Left lobe of liver (tissue), 2 donors: ENCODE results near the gene DNAJB1. TPM values are rescaled to one million over a fixed set of nuclear protein-coding genes. Genes with fewer than 3 reads are reported as not detected.
"Not testable (repeated sequence)": the region's sequence is repeated elsewhere in the genome, so short reads cannot be mapped to it uniquely, and the experiment has no call there.

ENCODE experiments used
- ATAC-seq: fragments of 200-7000 bp; cut with Tn5 transposase; one replicate; pipeline ENCODE4 v1.9.1; 2020; ENCODE audit warnings: mild to moderate bottlenecking, moderate library complexity
- DNase-seq: peaks from one replicate; pipeline ENCODE4 v3.0.0-alpha.2; 2020; ENCODE audit warnings: low spot score
- total RNA-seq: library from RNA; stranded (reverse); gene quantifications from one replicate; pipeline ENCODE4 v1.2.1, GENCODE V29; 2021
- donor health status: DM: no; HTN: no; CAD: no; lungs with moderate emphysema.
- donor health status: DM: no; HTN: yes; CAD: no.

Gene DNAJB1
- total RNA-seq, 1 donor from 2014 or later = 70.7 TPM

DNA sequence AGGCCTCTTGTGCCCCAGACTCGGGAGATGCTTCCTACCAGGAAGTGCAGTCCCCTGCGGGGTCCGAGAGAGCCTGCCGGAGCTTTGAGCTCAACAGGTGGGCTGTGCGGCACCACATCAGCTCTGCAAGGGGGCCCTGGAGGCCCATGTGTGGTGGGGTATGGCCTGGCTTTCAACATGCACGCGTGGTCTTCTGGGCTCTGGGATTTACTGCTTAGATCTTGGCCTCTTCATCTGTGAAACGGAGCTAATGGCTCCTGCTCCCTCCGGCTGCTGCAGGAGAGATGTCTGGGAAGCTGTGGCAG lies 35.7 kb upstream of the DNAJB1 start:
- DNase-seq (no peak), ATAC-seq (no peak)

DNA sequence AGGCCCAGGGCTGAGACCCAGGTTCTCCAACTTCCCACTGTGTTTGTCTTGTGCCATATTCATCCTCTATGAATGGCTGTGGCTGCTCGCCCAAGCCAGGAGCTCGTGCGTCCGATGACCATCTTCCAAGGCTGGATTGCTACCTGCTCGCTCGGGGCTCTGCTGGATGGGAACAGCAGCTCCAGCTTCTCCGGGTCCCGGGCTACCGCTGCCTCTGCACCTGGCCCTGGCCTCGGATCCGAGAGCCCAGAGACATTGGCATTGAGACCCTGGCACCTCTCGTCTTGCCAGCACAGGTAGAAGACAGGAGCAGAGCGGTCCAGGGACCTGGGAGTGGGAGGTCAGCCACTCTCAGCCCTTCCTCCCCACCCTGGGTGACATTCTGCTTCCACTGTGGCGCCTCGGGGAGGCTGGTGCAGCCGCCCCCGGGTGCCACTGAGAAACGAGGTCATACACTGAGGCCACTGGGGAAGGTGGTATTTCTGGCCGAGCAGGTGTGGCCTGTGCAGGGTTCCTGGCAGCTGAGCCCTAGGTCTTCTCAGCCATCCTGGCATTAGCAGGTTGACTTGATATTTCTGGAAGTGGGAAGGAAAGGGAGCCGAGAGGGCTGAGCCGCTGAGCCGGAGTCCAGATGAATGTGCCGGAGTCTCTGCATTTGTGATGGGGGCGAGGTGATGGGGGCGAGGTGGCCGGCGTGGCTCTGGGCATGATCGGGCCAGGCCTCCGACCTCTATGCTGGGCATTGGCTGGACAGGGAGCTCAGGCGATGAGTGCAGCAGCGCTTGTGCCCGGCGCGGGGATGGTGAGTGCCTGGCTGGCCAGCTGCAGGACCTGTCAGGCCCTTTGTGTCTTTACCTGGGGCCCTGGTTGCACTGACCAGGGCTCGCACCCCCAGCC lies 35.1 kb upstream of the DNAJB1 start:
- DNase-seq = no peak
- no peak for ATAC-seq

- not testable (repeated sequence) for DNase-seq, ATAC-seq
Measured at GRCh38 chr19:14552006-14552360, 33.8 kb upstream of the DNAJB1 start.

DNA sequence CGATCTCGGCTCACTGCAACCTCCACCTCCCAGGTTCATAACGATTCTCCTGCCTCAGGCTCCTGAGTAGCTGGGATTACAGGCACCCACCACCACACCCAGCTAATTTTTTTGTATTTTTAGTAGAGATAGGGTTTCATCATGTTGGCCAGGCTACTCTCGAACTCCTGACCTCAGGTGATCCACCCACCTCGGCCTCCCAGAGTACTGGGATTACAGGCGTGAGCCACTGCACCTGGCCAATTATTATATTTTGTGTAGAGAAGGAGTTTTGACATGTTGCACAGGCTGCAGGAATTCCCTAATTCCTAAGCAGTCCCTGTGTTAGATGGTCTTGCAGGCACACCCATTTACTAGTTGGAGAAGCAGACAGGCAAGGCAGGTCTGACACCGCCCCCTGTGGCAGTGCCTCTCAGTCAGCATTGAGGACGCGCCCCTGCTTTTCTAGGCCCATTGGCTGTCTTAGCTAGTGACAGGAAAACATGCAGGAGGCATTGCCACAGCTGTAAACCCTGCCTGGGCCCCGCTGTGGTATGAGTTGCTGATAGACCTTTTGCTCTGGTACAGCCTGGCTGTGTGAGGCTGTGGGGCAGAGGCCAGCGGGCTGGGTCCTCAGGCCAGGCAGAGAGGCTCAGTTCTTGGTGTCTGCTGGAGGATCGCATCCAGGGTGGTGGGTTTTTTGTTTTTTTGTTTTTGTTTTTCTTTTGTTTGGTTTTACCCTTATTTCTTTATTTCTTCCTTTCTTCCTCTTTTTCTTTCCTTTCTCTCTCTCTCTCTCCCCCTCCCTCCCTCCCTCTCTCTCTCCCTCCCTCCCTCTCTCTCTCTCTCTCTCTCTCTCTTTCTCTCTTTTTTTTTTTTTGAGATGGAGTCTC lies 33.2 kb upstream of the DNAJB1 start:
- not testable (repeated sequence) for DNase-seq
- peak; percentile 28 for ATAC-seq

DNA sequence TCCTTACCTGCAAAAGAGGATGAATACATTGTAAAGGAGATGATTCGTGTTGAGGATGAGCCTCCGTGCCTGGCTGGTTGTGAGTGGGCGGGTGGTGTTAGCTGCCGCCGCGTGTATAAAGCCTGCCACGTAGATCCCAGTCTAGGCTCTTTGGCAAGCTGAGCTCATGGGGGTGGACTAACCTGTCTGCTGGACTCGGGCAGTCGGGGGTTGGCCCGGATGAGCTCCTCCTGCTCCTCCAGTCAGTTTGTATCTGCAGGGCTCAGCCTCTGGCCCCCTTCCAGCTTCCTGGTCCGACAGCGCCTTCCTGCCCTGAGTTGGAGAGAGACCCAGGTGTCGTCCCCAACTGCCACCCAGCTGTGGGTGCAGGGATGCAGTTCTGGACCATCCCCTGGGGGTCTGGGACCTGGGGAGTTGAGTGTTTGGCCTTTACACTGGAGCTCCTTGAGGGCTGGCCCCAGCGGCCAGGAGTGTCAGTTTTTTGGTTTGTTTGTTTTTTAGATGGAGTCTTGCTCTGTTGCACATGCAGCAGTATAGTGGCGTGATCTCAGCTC lies 32.1 kb upstream of the DNAJB1 start:
- ATAC-seq (peak; percentile 58), DNase-seq (peak; percentile 80)

DNA sequence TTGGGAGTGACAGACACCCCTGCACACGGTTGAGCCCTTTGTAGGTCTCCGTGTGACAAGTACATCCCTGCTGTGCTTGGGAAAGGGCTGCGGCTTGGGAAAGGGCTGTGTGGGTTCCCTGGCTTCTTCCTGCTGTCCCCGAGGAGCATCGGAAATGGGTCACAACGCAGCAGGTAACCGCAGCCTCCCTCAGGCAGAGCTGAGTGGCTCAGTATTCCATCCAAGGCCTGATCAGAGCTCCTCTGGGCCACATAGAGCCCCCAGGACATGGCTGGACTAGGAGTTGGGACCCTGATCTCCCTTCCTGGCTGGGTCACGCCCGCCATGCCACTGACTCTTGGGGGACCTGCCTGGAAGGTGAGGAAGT lies 27.5 kb upstream of the DNAJB1 start:
- no peak for ATAC-seq
- DNase-seq = no peak

- peak; percentile 93 for DNase-seq
- ATAC-seq = peak; percentile 90
Measured at GRCh38 chr19:14544977-14545715, 26.9 kb upstream of the DNAJB1 start.

DNA sequence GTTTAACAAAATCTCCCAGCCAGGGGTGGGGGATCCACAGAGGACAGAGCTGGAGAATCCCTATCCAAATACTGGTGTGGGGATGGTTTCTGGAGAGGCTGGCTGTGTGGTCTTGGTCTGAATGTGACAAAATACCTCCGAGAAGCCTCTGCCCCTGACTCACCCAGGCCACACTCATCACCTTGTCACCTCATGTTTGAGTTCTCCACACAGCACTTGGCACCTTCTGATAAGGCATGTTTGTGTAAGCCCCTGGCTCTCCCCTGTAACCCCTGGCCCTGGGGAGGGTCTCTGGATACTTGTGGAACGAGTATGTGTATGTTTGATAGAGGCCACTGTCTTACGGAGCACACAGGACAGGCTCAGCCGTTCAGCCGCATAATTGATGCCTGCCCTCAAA lies 25.9 kb upstream of the DNAJB1 start:
- no peak for DNase-seq
- ATAC-seq = no peak

DNA sequence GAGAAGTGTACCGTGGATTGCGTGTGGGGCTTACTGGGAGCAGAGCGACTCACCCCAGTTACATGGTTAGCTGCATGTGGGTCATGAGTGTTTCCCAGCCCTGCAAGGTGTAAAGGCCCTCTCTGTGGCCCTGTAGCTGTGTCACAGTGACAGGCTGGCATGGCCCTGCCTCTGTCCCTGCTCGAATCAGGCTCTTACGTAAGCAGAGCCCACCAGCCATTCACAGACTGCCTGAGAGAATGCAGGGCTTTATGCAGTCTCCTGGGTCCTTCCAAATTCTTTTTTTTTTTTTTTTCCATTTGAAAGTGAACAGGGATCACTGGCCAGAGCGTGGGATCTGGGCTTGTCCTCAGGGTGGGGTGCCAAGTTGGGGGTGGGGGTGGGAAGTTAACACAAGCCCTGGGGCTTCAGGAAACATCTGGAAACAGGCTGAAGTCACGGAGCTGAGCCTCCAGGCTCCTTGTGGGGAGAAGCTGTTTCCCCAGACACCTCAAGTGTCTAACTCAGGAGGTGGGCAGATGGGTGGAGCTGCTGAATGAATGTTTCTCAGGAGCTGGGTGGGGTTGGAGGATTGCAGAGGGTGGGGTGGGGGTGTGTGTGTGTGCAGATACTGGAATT lies 24.6 kb upstream of the DNAJB1 start:
- DNase-seq = no peak
- no peak for ATAC-seq

- not testable (repeated sequence) for ATAC-seq, DNase-seq
Measured at GRCh38 chr19:14541979-14542378, 23.8 kb upstream of the DNAJB1 start.

DNA sequence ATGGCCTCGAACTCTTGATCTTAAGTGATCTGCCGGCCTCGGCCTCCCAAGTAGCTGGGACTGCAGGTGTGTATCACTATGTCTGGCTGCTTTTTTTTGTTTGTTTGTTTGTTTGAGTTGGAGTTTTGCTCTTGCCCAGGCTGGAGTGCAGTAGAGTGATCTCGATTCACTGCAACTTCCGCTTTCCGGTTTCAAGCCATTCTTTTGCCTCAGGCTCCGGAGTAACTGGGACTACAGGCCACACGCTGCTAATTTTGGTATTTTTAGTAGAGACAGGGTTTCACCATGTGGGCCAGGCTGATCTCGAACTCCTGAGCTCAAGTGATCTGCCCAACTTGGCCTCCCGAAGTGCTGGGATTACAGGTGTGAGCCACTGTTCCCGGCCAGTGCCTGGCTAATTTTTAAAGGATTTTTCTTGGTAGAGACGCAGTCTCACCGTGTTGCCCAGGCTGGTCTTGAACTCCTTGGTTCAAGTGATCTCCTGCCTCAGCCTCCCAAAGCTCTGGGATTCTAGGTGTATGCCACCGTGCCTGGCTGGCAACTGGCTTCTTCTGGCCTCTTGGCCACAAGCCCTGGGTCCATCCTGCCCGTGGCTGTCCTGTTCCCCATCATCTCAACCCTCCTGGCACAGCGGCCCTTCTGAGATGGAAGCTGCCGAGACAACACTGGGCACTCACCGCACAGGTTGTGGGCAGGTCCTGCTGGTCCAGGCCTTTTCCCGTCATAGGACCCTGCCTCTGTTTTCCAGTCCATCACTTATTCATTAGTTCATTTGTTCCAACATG lies 22.7 kb upstream of the DNAJB1 start:
- ATAC-seq (no peak), DNase-seq (no peak)

- peak; percentile 60 for DNase-seq
- ATAC-seq = peak; percentile 68
Measured at GRCh38 chr19:14536926-14537692, 18.9 kb upstream of the DNAJB1 start.

GRCh38 chr19:14533450-14533849 lies 15.3 kb upstream of the DNAJB1 start:
- DNase-seq (no peak), ATAC-seq (no peak)

DNA sequence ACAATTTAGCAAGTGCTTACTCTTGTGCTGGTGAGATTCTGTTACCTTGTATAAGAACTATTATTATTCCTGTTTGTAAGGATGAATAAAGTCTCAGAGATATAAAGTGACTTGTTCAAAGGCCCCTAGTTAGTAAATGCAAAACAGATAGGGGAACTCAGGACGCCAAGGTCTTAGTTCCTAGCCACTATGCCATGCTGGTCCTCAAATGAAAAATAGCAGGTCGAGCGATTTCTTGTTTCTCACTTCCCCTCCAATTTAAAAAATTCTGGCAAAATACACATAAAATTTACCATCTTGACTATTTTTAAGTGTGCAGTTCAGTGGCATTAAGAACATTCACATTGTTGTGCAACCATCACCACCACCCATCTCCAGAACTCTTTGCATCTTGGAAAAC lies 12.3 kb upstream of the DNAJB1 start:
- no peak for ATAC-seq

DNA sequence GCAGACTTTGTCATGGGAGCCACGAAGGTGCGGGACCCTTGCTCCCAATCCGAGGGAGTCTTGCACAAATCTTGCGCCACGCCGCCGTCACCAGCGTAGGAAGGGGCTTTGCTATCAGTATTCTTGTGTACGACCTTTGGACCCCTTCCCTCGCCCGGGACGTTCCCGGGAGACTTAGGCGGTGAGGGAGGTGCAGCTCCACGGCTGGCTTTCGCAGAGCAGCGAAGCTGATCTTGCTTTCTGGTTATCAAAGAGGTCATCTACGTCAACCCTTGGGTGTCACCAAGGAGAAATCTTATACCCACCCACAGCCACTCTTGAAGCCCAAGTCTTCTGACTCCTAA lies 11.8 kb upstream of the DNAJB1 start:
- ATAC-seq = peak; percentile 5
- DNase-seq = no peak

More for the DNA sequence above, 12.3 kb upstream of the DNAJB1 start:
- DNase-seq = no peak

GRCh38 chr19:14529254-14530004 lies 11.2 kb upstream of the DNAJB1 start, which contains the start of gene TECR:
TSS of gene TECR (plus strand) at chr19:14529594. CDS start at chr19:14529697, 103 bp downstream.
- peak; percentile 96 for ATAC-seq
- peak; percentile 100 for DNase-seq

GRCh38 chr19:14528419-14529253 lies 10.4 kb upstream of the DNAJB1 start:
- ATAC-seq = no peak
- DNase-seq = no peak
